ENCODE results near the gene ADSS2.

Gene ADSS2

DNA sequence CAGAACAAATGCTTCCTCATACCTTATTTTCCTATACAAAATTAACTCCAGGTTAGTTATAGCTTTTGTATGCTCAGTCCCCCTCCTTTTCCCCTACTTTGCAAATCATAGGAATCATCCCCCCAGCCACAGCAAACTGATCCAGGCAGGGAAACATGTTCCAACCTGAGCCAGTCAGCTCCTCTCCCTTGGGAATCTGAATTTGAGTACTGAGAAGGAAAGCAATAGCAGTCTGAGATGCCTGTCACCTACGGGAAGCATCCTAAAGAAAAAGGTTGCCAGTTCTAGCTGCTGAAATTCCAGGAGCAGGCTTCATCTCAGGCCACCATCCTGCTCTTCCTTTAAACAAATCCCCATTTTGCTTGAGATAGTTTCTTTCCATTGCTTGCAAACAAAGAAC, 6.9 kb downstream of the ADSS2 start:
- H3K79me2 ChIP-seq (ENCODE audit: insufficient read depth, low read depth): peaks cover 95% of the 10 kb centered on the region
- H3K4me3 ChIP-seq (IDR thresholded peaks at IDR 0.05; ENCODE audit: insufficient read depth, low read depth, low read length): no peak overlapping the region
- H3K27ac ChIP-seq: no peak overlapping the region
- TF ChIP-seq, protein P1, sequence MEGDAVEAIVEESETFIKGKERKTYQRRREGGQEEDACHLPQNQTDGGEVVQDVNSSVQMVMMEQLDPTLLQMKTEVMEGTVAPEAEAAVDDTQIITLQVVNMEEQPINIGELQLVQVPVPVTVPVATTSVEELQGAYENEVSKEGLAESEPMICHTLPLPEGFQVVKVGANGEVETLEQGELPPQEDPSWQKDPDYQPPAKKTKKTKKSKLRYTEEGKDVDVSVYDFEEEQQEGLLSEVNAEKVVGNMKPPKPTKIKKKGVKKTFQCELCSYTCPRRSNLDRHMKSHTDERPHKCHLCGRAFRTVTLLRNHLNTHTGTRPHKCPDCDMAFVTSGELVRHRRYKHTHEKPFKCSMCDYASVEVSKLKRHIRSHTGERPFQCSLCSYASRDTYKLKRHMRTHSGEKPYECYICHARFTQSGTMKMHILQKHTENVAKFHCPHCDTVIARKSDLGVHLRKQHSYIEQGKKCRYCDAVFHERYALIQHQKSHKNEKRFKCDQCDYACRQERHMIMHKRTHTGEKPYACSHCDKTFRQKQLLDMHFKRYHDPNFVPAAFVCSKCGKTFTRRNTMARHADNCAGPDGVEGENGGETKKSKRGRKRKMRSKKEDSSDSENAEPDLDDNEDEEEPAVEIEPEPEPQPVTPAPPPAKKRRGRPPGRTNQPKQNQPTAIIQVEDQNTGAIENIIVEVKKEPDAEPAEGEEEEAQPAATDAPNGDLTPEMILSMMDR (conservative IDR thresholded peaks at IDR 0.05; ENCODE audit: low read depth, low read length): no peak
- H3K36me3 ChIP-seq (ENCODE audit: insufficient read depth): peaks cover 5% of the 10 kb centered on the region; the same call in 1 of the 2 replicates
- H3K27me3 ChIP-seq (ENCODE audit: insufficient read depth, low read depth): no peaks in the 10 kb centered on the region
- H3K4me1 ChIP-seq (ENCODE audit: low read depth, poor library complexity, severe bottlenecking): peaks cover 29% of the 10 kb centered on the region
- no peak overlapping the region for H2AFZ ChIP-seq (ENCODE audit: low read depth)
- H3K4me2 ChIP-seq: no peak overlapping the region
- H3K9ac ChIP-seq: no peak overlapping the region
- H4K20me1 ChIP-seq (ENCODE audit: insufficient read depth): peaks cover 11% of the 10 kb centered on the region

DNA sequence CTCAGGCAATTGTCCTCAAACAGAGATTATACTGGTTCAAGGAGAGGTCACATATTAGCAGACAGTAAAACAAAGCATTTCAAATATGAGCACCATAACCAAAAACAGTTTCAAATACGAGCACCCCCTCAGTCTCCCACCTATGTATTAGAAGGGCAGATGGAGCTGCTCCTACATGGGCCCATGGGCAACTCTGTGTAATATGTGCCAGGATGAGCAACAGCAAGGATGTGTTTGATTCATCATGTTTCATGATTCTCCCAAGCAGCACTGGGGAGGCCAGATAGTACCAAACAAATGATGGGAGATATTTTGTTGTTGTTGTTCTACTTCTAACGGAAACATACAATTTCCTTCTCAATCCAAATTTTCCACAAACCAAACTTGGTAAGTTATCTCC, 8.9 kb downstream of the ADSS2 start:
- H3K79me2 ChIP-seq (ENCODE audit: insufficient read depth, low read depth): peaks cover 93% of the 10 kb centered on the region
- no peak overlapping the region for H3K9ac ChIP-seq
- no peak overlapping the region for H2AFZ ChIP-seq (ENCODE audit: low read depth)
- no peaks in the 10 kb centered on the region for H3K36me3 ChIP-seq (ENCODE audit: insufficient read depth)
- no peak overlapping the region for H3K4me3 ChIP-seq (IDR thresholded peaks at IDR 0.05; ENCODE audit: insufficient read depth, low read depth, low read length)
- no peaks in the 10 kb centered on the region for H3K27me3 ChIP-seq (ENCODE audit: insufficient read depth, low read depth)
- no peak overlapping the region for H3K27ac ChIP-seq
- no peak overlapping the region for H3K4me2 ChIP-seq
- TF ChIP-seq, protein P1 (conservative IDR thresholded peaks at IDR 0.05; ENCODE audit: low read depth, low read length): no peak
- peaks cover 9% of the 10 kb centered on the region for H3K4me1 ChIP-seq (ENCODE audit: low read depth, poor library complexity, severe bottlenecking)
- H4K20me1 ChIP-seq (ENCODE audit: insufficient read depth): peaks cover 10% of the 10 kb centered on the region

DNA sequence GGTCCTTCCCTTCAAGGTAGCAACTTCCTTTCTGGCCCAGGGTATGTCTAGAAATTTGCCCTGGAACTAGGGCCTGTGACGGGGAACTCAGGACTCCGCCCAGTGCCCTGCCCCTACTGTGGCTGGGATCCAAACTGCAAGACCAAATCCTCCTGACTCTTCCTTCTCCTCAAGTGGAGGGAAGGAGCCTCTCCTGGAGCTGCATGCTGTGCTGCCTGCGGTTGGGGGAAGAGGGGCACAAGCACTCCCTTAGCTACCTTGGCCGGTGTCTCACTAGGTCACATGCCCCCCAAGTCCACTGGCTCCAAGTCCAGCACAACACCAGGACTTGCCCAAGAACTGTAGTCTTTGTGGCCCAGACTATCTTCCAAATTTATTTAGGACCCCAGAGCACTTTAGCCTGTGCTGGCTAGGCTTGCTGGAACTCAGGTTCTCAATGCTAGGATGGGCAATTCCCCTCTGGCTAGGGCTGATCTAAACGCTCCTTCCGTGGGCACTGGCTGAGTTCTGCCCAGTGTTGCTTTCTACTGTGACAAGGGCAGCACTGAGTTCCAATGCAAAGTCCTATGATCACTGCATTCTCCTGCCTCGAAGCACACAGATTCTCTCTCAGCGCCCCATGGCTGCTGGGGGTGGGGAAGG, 12.2 kb downstream of the ADSS2 start:
- H2AFZ ChIP-seq (ENCODE audit: low read depth): no peak overlapping the region
- no peak overlapping the region for H3K27ac ChIP-seq
- H3K4me3 ChIP-seq (IDR thresholded peaks at IDR 0.05; ENCODE audit: insufficient read depth, low read depth, low read length): no peak overlapping the region
- H3K79me2 ChIP-seq (ENCODE audit: insufficient read depth, low read depth): peaks cover 59% of the 10 kb centered on the region
- TF ChIP-seq, protein P1 (conservative IDR thresholded peaks at IDR 0.05; ENCODE audit: low read depth, low read length): no peak
- H3K4me1 ChIP-seq (ENCODE audit: low read depth, poor library complexity, severe bottlenecking): no peaks in the 10 kb centered on the region
- H3K27me3 ChIP-seq (ENCODE audit: insufficient read depth, low read depth): no peaks in the 10 kb centered on the region
- no peak overlapping the region for H3K9ac ChIP-seq
- H4K20me1 ChIP-seq (ENCODE audit: insufficient read depth): peaks cover 6% of the 10 kb centered on the region; the same call in 1 of the 2 replicates
- peaks cover 3% of the 10 kb centered on the region; the same call in 1 of the 2 replicates for H3K36me3 ChIP-seq (ENCODE audit: insufficient read depth)
- no peak overlapping the region for H3K4me2 ChIP-seq

DNA sequence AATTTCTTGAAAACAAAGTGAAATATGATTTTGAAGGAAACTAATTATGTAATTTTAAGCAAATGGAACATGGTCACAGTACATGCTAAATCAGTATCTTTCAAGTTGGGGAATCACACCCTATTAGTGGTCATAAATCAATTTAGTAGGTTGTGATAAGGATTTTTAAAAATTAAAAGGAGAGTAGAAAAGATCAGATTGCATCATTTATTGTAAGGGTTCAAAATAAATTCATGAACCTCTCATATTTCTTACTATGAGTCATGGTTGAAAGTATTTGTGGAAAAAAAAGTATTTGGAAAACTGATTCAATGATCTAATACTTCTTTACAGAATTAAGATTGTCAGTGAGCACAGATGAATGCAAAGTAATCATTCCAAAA, 14.6 kb downstream of the ADSS2 start:
- H3K36me3 ChIP-seq (ENCODE audit: insufficient read depth): peaks cover 6% of the 10 kb centered on the region; the same call in 1 of the 2 replicates
- H4K20me1 ChIP-seq (ENCODE audit: insufficient read depth): no peaks in the 10 kb centered on the region; the same call in 1 of the 2 replicates
- peaks cover 39% of the 10 kb centered on the region for H3K79me2 ChIP-seq (ENCODE audit: insufficient read depth, low read depth)
- H3K4me2 ChIP-seq: no peak overlapping the region
- no peaks in the 10 kb centered on the region for H3K4me1 ChIP-seq (ENCODE audit: low read depth, poor library complexity, severe bottlenecking)
- H2AFZ ChIP-seq (ENCODE audit: low read depth): no peak overlapping the region
- H3K27me3 ChIP-seq (ENCODE audit: insufficient read depth, low read depth): no peaks in the 10 kb centered on the region
- no peak overlapping the region for H3K27ac ChIP-seq
- TF ChIP-seq, protein P1 (conservative IDR thresholded peaks at IDR 0.05; ENCODE audit: low read depth, low read length): no peak
- H3K9ac ChIP-seq: no peak overlapping the region
- no peak overlapping the region for H3K4me3 ChIP-seq (IDR thresholded peaks at IDR 0.05; ENCODE audit: insufficient read depth, low read depth, low read length)

Measured in KMS-11 (cell line).